Muscle of leg (tissue), 11 donors: ENCODE measurements around the gene YRDC. TPM values are rescaled to one million over a fixed set of nuclear protein-coding genes. Genes with fewer than 3 reads are reported as not detected.

Experiments used
- DNase-seq: peaks from one replicate; pipeline ENCODE4 v3.0.0; 2013
- H3K27ac ChIP-seq: one replicate; pipeline ENCODE4 v1.5.1; 2013; ENCODE audit warnings: mild to moderate bottlenecking, low read length, control low read depth
- H3K27me3 ChIP-seq: one replicate; pipeline ENCODE4 v1.6.1; 2013; ENCODE audit warnings: low read length; ENCODE audit not compliant: control insufficient read depth, insufficient read depth
- H3K36me3 ChIP-seq: one replicate; pipeline ENCODE4 v1.6.1; 2013; ENCODE audit warnings: low read length; ENCODE audit not compliant: control insufficient read depth, insufficient read depth
- H3K4me1 ChIP-seq: one replicate; pipeline ENCODE4 v1.6.1; 2013; ENCODE audit warnings: low read length; ENCODE audit not compliant: control insufficient read depth, insufficient read depth
- H3K4me3 ChIP-seq: one replicate; pipeline ENCODE4 v1.5.1; 2013; ENCODE audit warnings: low read length, control low read depth
- H3K9me3 ChIP-seq: replicated peaks from 2 replicates; pipeline ENCODE4 v1.6.1; 2013; ENCODE audit warnings: low read depth, low read length; ENCODE audit not compliant: control insufficient read depth
- WGBS: methylation state at CpG from one replicate; pipeline ENCODE4 v1.1.5; 2013; ENCODE audit warnings: missing lambda C conversion rate; ENCODE audit not compliant: insufficient coverage; 5-methylcytosine and 5-hydroxymethylcytosine counted together
- polyA plus RNA-seq, 8 donors: library from polyadenylated mRNA; unstranded; fragments of 120-200 nt; gene quantifications; one replicate each; pipeline versions ENCODE4 v1.2.1 to v1.2.3, GENCODE V29; 2013; ENCODE audit warnings: inconsistent platforms in 1 of 8, low replicate concordance in 1 of 8; ENCODE audit not compliant: insufficient read length in 8 of 8, insufficient read depth in 1 of 8
- total RNA-seq: library from RNA; stranded (reverse); fragments of 120-200 nt; gene quantifications from one replicate; pipeline ENCODE4 v1.2.4, GENCODE V29; 2013

YRDC gene
- total and polyA plus RNA-seq, 9 donors: 6.3 to 9.6 (median 7.2) TPM

DNA sequence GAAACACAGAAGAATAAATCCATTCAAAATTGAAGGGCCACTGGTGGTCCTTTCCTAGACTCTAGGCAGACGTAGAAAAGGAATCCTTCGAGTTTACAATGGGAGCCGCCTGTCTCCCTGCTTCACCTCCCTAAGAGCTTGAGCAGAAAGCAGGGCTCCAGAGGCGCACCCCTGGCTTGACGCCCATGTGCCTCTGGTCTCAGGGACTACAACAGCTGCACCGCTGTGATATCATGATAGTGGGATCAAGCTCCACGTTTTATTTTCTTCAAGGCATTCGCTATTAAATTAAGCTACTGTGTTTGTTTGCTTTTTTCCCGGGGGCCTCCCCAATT is 821 bp downstream of the YRDC start:
- peaks cover 46% of the 10 kb centered on the region for H3K36me3 ChIP-seq

DNA sequence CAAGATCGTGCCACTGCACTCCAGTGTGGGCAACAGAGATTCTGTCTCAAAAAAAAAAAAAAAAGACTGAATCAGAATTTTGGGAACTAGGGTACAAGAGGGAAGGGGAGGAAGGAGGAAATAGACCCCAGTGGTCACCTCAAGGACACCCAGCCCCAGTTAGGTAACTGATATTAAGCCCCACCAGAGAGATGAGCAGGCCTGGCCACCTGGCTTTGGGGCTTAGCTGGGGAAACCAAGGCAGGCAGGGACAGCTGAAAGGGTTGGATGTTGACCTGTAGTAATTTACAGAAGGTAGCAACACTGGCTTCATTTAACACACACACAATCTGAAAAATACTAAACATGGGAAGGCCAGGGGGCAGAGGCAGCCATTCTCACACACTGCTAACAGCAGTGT is 5.6 kb downstream of the YRDC start:
- DNase-seq: no peak
- peaks cover 52% of the 10 kb centered on the region for H3K36me3 ChIP-seq
- H3K27ac ChIP-seq: no peak overlapping the region
- no peaks in the 10 kb centered on the region for H3K27me3 ChIP-seq
- no peaks in the 10 kb centered on the region for H3K9me3 ChIP-seq
- peaks cover 9% of the 10 kb centered on the region for H3K4me1 ChIP-seq
- whole genome bisulfite sequencing: 100% methylated on average over 1 of the region's 1 CpG
- no peak overlapping the region for H3K4me3 ChIP-seq

More for the DNA sequence above, 821 bp downstream of the YRDC start:
- H3K9me3 ChIP-seq: no peaks in the 10 kb centered on the region
- WGBS: 8% methylated on average over 6 of the region's 9 CpGs
- H3K27me3 ChIP-seq: no peaks in the 10 kb centered on the region
- no peak for DNase-seq
- peak overlapping the region; percentile 84 for H3K4me3 ChIP-seq
- H3K27ac ChIP-seq: no peak overlapping the region
- peaks cover 22% of the 10 kb centered on the region for H3K4me1 ChIP-seq

DNA sequence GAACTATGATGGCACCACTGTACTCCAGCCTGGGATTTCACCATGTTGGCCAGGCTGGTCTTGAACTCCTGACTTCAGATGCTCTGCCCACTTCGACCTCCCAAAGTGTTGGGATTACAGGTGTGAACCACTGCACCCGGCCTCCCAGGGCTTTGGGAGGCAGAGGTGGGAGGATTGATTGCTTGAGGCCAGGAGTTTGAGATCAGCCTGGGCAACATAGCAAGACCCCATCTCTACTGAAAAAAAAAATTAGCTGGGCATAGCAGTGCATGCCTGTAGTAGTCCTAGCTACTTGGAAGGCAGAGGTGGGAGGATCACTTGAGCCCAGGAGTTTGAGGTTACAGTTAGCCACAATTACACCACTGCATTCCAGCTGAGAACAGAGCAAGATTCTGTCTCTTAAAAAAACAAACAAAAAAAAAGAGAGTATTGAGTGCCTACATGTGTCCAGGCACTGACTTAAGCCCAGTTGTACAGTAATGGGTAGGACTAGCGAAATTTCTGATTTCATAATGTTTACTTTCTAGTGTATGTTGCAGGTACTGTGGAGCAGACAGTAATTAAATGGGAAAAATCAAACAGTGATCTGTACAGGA is 10.2 kb downstream of the YRDC start:
- H3K36me3 ChIP-seq: peaks cover 13% of the 10 kb centered on the region
- no peak overlapping the region for H3K27ac ChIP-seq
- no peaks in the 10 kb centered on the region for H3K9me3 ChIP-seq
- 82% methylated on average over 1 of the region's 3 CpGs for WGBS
- DNase-seq: no peak
- no peak overlapping the region for H3K4me3 ChIP-seq
- H3K27me3 ChIP-seq: peaks cover 16% of the 10 kb centered on the region
- peaks cover 14% of the 10 kb centered on the region for H3K4me1 ChIP-seq

GRCh38 chr1:37795340-37796125 is 12.5 kb downstream of the YRDC start:
- peaks cover 14% of the 10 kb centered on the region for H3K4me1 ChIP-seq
- DNase-seq: peak; percentile 74
- H3K9me3 ChIP-seq: no peaks in the 10 kb centered on the region
- no peak overlapping the region for H3K27ac ChIP-seq
- H3K4me3 ChIP-seq: no peak overlapping the region
- H3K27me3 ChIP-seq: peaks cover 23% of the 10 kb centered on the region
- peaks cover 3% of the 10 kb centered on the region for H3K36me3 ChIP-seq
- WGBS: 24% methylated on average over 16 of the region's 22 CpGs

DNA sequence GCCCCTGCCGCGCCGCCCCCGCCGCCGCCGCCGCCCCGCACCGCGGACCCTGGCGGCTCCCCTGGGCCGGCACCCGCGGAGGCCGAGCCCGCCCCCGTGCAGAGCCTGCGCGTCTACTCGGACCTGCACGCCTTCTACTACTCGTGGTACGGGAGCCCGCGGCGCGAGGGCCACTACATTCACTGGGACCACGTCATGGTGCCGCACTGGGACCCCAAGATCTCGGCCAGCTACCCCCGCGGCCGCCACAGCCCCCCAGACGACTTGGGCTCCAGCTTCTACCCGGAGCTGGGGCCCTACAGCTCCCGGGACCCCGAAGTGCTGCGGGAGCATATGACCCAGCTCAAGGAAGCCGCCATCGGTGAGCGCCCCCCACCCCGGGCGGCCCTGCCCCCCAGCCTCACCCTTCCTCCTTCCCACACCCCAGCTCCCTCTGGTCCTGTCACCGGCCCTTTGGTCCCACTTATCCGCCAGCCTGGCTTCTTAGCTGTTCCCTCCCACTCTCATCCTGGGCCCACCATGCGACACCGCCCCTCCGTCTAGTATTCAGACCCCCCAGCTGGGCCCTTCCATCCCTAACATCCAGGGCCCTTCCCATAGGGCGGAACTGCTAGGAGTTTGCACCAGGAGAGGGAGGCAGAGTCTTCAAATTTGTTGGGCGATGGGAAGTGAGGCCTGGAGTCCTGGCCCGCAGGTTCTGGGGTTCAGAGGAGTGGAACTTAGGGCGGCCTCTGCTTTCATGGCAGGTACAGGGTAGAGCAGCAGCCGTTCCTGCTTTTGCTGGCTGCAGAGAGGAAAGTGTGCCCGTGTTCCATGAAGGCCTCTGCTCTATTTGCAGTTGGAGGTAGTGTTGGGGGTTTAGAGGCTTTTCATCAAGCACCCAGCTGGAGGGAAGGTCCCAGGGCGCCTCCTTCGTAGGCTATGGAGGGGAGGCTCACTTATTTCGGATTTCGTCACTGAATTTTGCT is 13.4 kb downstream of the YRDC start:
- Histone ChIP-seq H3K9me3 (no peaks in the 10 kb centered on the region), H3K27ac (no peak overlapping the region), H3K27me3 (peaks cover 23% of the 10 kb centered on the region), H3K4me1 (peaks cover 14% of the 10 kb centered on the region), H3K4me3 (no peak overlapping the region), H3K36me3 (no peaks in the 10 kb centered on the region)
- 3% methylated on average over 53 of the region's 59 CpGs for WGBS
- no peak for DNase-seq

DNA sequence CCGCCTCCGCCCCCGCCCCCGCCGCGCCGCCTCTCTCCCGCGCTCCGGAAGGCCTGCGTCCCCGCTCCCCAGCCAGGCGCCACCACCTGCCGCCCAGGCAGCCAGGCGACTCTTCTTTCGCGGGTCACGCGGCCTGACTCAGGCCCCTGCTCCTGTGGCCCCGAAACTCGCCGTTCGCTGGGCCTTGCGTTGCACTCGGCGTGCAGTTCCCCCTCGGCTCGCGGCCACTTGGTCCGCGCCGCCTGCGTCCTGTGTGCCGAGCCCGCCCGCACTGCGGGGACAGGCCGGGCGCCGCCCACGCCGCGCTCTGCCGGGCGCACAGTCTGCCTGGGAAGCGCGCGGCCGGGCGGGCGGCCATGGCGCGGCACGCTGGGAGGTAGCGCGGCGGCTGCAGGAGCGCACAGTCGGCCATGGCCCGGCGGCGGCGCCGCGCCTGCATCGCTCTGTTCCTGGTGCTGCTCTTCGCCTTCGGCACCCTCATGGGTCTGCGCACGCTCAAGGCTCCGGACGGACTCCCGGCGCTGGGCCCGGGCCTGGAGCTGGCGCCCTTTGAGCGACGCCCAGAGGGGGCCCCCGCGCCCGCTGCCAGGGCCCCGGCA is 14.1 kb downstream of the YRDC start, which contains the start of gene MANEAL:
MANEAL (plus strand) TSS at position 75 of the 599 bp plus-strand sequence; CDS start at position 411, 336 bp downstream.
- Histone ChIP-seq H3K4me3 (peak within 1 kb of the TSS; percentile 32), H3K27me3 (peaks cover 23% of the 10 kb centered on the region), H3K36me3 (no peaks in the 10 kb centered on the region), H3K4me1 (peaks cover 14% of the 10 kb centered on the region), H3K27ac (no peak within 1 kb of the TSS), H3K9me3 (no peaks in the 10 kb centered on the region)
- WGBS: under 1% methylated on average over 79 of the region's 82 CpGs
- DNase-seq: peak; percentile 64

- no peak for DNase-seq
- Histone ChIP-seq H3K4me3 (no peak overlapping the region), H3K27me3 (peaks cover 23% of the 10 kb centered on the region)
Measured at GRCh38 chr1:37792943-37793686, 14.9 kb downstream of the YRDC start.

GRCh38 chr1:37782491-37782890 is 25.5 kb downstream of the YRDC start:
- Histone ChIP-seq H3K9me3 (no peaks in the 10 kb centered on the region), H3K4me3 (no peak overlapping the region), H3K36me3 (no peaks in the 10 kb centered on the region), H3K27ac (no peak overlapping the region), H3K4me1 (no peaks in the 10 kb centered on the region), H3K27me3 (peaks cover 4% of the 10 kb centered on the region)
- WGBS: 75% methylated on average over 10 of the region's 17 CpGs
- DNase-seq: no peak

More at GRCh38 chr1:37792943-37793686, 14.9 kb downstream of the YRDC start:
- Histone ChIP-seq H3K36me3 (no peaks in the 10 kb centered on the region), H3K27ac (no peak overlapping the region), H3K9me3 (no peaks in the 10 kb centered on the region), H3K4me1 (peaks cover 14% of the 10 kb centered on the region)
- 28% methylated on average over 33 of the region's 36 CpGs for WGBS

- DNase-seq: no peak
- no peaks in the 10 kb centered on the region for H3K9me3 ChIP-seq
- H3K4me1 ChIP-seq: no peaks in the 10 kb centered on the region
- no peak overlapping the region for H3K4me3 ChIP-seq
- H3K36me3 ChIP-seq: no peaks in the 10 kb centered on the region
- peaks cover 4% of the 10 kb centered on the region for H3K27me3 ChIP-seq
- 75% methylated on average over 2 of the region's 3 CpGs for WGBS
- no peak overlapping the region for H3K27ac ChIP-seq
Measured at GRCh38 chr1:37778654-37779053, 29.4 kb downstream of the YRDC start.
